ENCODE measurements around the gene CPNE7. TPM values are rescaled to one million over a fixed set of nuclear protein-coding genes. Genes with fewer than 3 reads are reported as not detected.
A peak's percentile ranks its signal among the peaks of the same experiment; 100 is the strongest.

CPNE7 gene
- polyA plus RNA-seq, 1 donor = 11.7 TPM

GRCh38 chr16:89574681-89575246, 794 bp upstream of the CPNE7 start:
- WGBS (ENCODE audit: insufficient coverage, low lambda C conversion rate) = no CpG with 5 or more reads among the region's 55 CpGs
- no peaks in the 10 kb centered on the region for H3K36me3 ChIP-seq (ENCODE audit: control insufficient read depth, insufficient read depth, low read length)
- peaks cover 26% of the 10 kb centered on the region for H3K4me1 ChIP-seq (ENCODE audit: control insufficient read depth, insufficient read depth, low read length)
- H3K4me3 ChIP-seq (ENCODE audit: low read length) = peak overlapping the region; percentile 26
- peaks cover 37% of the 10 kb centered on the region for H3K27me3 ChIP-seq (ENCODE audit: control insufficient read depth, insufficient read depth, low read length)
- peak; percentile 74 for DNase-seq
- H3K9me3 ChIP-seq (ENCODE audit: control insufficient read depth, low read depth, low read length) = peaks cover 18% of the 10 kb centered on the region
- H3K27ac ChIP-seq (ENCODE audit: low read length) = no peak overlapping the region

GRCh38 chr16:89576153-89577054, 846 bp downstream of the CPNE7 start:
- Histone ChIP-seq H3K9me3 (ENCODE audit: control insufficient read depth, low read depth, low read length) (peaks cover 21% of the 10 kb centered on the region), H3K27ac (ENCODE audit: low read length) (no peak overlapping the region), H3K36me3 (ENCODE audit: control insufficient read depth, insufficient read depth, low read length) (no peaks in the 10 kb centered on the region), H3K27me3 (ENCODE audit: control insufficient read depth, insufficient read depth, low read length) (peaks cover 35% of the 10 kb centered on the region), H3K4me1 (ENCODE audit: control insufficient read depth, insufficient read depth, low read length) (peaks cover 26% of the 10 kb centered on the region), H3K4me3 (ENCODE audit: low read length) (no peak overlapping the region)
- DNase-seq = no peak
- no CpG with 5 or more reads among the region's 89 CpGs for WGBS (ENCODE audit: insufficient coverage, low lambda C conversion rate)

GRCh38 chr16:89577055-89577759, 1.6 kb downstream of the CPNE7 start:
- no peak for DNase-seq
- Histone ChIP-seq H3K9me3 (ENCODE audit: control insufficient read depth, low read depth, low read length) (peaks cover 21% of the 10 kb centered on the region), H3K4me1 (ENCODE audit: control insufficient read depth, insufficient read depth, low read length) (peaks cover 26% of the 10 kb centered on the region), H3K4me3 (ENCODE audit: low read length) (no peak overlapping the region), H3K36me3 (ENCODE audit: control insufficient read depth, insufficient read depth, low read length) (no peaks in the 10 kb centered on the region), H3K27ac (ENCODE audit: low read length) (no peak overlapping the region), H3K27me3 (ENCODE audit: control insufficient read depth, insufficient read depth, low read length) (peaks cover 35% of the 10 kb centered on the region)
- WGBS (ENCODE audit: insufficient coverage, low lambda C conversion rate) = no CpG with 5 or more reads among the region's 25 CpGs

DNA sequence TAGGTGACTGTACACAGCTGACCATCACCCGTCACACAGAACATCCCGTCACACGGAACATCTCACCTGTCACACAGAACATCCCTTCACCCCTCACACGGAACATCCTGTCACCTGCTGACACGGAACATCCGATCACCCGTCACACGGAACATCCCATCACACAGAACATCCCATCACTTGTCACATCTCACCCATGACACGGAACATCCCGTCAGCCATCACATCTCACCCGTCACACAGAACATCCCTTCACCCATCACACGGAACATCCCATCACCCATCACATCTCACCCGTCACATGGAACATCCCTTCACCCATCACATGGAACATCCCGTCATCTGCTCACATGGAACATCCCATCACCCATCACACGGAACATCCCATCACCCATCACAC, 3.8 kb downstream of the CPNE7 start:
- Histone ChIP-seq H3K27me3 (ENCODE audit: control insufficient read depth, insufficient read depth, low read length) (peaks cover 28% of the 10 kb centered on the region), H3K4me1 (ENCODE audit: control insufficient read depth, insufficient read depth, low read length) (peaks cover 16% of the 10 kb centered on the region), H3K9me3 (ENCODE audit: control insufficient read depth, low read depth, low read length) (peaks cover 21% of the 10 kb centered on the region), H3K36me3 (ENCODE audit: control insufficient read depth, insufficient read depth, low read length) (no peaks in the 10 kb centered on the region), H3K27ac (ENCODE audit: low read length) (no peak overlapping the region), H3K4me3 (ENCODE audit: low read length) (no peak overlapping the region)
- WGBS (ENCODE audit: insufficient coverage, low lambda C conversion rate) = 75% methylated on average over 4 of the region's 15 CpGs
- DNase-seq = no peak

DNA sequence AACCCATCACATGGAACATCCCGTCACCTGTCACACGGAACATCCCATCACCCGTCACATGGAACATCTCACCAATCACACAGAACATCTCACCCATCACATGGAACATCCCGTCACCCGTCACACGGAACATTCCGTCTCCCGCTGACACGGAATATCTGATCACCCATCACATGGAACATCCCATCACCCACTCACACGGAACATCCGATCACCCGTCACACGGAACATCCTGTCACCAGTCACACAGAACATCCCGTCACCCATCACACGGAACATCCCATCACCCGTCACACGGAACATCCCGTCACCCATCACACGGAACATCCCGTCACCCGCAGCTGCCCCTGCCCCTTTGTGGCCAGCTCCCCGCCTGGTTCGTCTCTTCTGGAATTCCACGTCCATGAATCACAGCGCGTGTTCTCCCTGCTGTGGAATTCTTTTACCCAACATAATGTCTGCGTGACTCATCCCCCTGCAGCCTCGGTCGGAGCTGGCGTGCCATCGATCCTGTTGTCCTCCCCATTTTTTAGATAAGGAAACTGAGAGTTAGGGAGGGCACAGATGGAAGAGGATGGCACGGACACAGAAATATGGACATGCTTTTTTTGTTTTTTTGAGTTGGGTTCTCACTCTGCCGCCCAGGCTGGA, 5.6 kb downstream of the CPNE7 start:
- Histone ChIP-seq H3K9me3 (ENCODE audit: control insufficient read depth, low read depth, low read length) (peaks cover 19% of the 10 kb centered on the region), H3K4me3 (ENCODE audit: low read length) (no peak overlapping the region), H3K36me3 (ENCODE audit: control insufficient read depth, insufficient read depth, low read length) (no peaks in the 10 kb centered on the region), H3K27ac (ENCODE audit: low read length) (no peak overlapping the region), H3K27me3 (ENCODE audit: control insufficient read depth, insufficient read depth, low read length) (peaks cover 13% of the 10 kb centered on the region), H3K4me1 (ENCODE audit: control insufficient read depth, insufficient read depth, low read length) (peaks cover 8% of the 10 kb centered on the region)
- WGBS (ENCODE audit: insufficient coverage, low lambda C conversion rate) = no CpG with 5 or more reads among the region's 33 CpGs
- no peak for DNase-seq

GRCh38 chr16:89581861-89582563, 6.5 kb downstream of the CPNE7 start:
- H3K36me3 ChIP-seq (ENCODE audit: control insufficient read depth, insufficient read depth, low read length) = no peaks in the 10 kb centered on the region
- no CpG with 5 or more reads among the region's 15 CpGs for WGBS (ENCODE audit: insufficient coverage, low lambda C conversion rate)
- peaks cover 14% of the 10 kb centered on the region for H3K9me3 ChIP-seq (ENCODE audit: control insufficient read depth, low read depth, low read length)
- no peak overlapping the region for H3K4me3 ChIP-seq (ENCODE audit: low read length)
- H3K27me3 ChIP-seq (ENCODE audit: control insufficient read depth, insufficient read depth, low read length) = peaks cover 5% of the 10 kb centered on the region
- peak overlapping the region; percentile 6 for H3K27ac ChIP-seq (ENCODE audit: low read length)
- H3K4me1 ChIP-seq (ENCODE audit: control insufficient read depth, insufficient read depth, low read length) = peaks cover 8% of the 10 kb centered on the region
- DNase-seq = no peak

DNA sequence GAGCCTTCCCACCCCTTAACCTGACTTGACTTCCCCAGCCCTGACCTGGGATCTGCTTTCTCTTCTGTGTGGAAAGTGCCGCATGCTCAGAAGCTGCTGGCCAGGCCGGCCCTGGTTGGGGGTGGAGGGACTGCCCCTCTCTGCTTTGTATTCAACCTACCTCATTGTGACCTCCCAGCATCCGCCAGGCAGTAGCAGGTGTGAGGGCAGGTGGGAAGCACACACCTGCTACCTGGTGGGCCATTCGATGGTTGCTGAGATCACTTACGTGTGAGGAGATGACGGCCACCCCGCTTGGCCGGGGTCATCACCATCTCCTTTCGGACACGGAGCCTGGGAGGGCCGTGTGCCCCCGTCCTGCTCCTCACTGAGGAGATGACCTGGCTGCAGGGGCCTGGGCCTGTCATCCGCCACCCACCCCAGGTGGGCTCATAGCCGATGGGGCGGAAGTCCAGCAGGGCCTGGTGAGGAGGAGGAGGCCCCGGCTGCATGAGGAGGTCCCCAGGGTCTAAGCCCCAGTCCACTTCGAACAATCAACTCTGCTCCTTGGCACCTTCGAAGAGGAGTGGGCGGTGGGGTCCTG, 7.1 kb downstream of the CPNE7 start:
- peaks cover 8% of the 10 kb centered on the region for H3K4me1 ChIP-seq (ENCODE audit: control insufficient read depth, insufficient read depth, low read length)
- H3K27me3 ChIP-seq (ENCODE audit: control insufficient read depth, insufficient read depth, low read length) = peaks cover 1% of the 10 kb centered on the region
- WGBS (ENCODE audit: insufficient coverage, low lambda C conversion rate) = no CpG with 5 or more reads among the region's 19 CpGs
- H3K9me3 ChIP-seq (ENCODE audit: control insufficient read depth, low read depth, low read length) = peaks cover 15% of the 10 kb centered on the region
- DNase-seq = no peak
- H3K36me3 ChIP-seq (ENCODE audit: control insufficient read depth, insufficient read depth, low read length) = no peaks in the 10 kb centered on the region
- H3K27ac ChIP-seq (ENCODE audit: low read length) = no peak overlapping the region
- no peak overlapping the region for H3K4me3 ChIP-seq (ENCODE audit: low read length)

GRCh38 chr16:89583197-89583894, 7.8 kb downstream of the CPNE7 start:
- Histone ChIP-seq H3K9me3 (ENCODE audit: control insufficient read depth, low read depth, low read length) (peaks cover 19% of the 10 kb centered on the region), H3K4me1 (ENCODE audit: control insufficient read depth, insufficient read depth, low read length) (peaks cover 8% of the 10 kb centered on the region), H3K4me3 (ENCODE audit: low read length) (no peak overlapping the region), H3K27me3 (ENCODE audit: control insufficient read depth, insufficient read depth, low read length) (no peaks in the 10 kb centered on the region), H3K27ac (ENCODE audit: low read length) (no peak overlapping the region), H3K36me3 (ENCODE audit: control insufficient read depth, insufficient read depth, low read length) (no peaks in the 10 kb centered on the region)
- WGBS (ENCODE audit: insufficient coverage, low lambda C conversion rate) = no CpG with 5 or more reads among the region's 36 CpGs
- no peak for DNase-seq

DNA sequence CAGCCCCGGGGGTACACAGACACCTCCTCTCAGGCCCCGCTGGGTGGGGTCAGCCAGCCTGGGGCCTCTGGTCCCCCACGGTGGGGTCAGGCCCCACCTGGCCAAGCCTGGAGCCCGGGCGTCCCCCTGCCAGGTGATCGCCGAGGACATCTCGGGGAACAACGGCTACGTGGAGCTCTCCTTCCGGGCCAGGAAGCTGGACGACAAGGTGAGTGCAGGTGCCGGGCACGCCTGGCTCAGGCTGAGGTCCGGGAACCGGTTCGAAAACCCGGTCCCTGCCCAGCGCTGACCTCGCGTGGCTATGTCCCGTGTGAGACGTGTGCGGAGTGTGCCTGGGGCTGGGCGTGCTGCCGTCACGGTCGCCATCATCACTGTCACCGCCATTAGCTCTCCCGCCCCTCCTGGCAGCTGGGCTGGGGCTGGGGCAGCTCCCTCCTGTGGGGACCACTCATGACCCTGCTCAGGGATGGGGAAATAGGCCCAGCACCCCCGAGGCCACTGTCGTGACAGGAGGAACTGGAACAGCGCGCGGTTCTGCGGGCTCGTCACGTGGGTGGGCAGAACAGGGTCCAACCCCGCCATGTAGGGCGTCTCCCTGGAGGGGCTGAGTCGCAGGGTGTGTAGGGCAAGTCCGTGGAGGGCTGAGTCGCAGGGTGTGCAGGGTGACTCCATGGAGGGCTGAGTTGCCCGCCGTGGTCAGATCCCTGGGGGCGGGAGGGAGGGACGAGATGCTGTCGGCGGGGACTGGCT, 8.5 kb downstream of the CPNE7 start:
- DNase-seq = no peak
- peaks cover 8% of the 10 kb centered on the region for H3K4me1 ChIP-seq (ENCODE audit: control insufficient read depth, insufficient read depth, low read length)
- H3K27ac ChIP-seq (ENCODE audit: low read length) = no peak overlapping the region
- H3K36me3 ChIP-seq (ENCODE audit: control insufficient read depth, insufficient read depth, low read length) = no peaks in the 10 kb centered on the region
- WGBS (ENCODE audit: insufficient coverage, low lambda C conversion rate) = no CpG with 5 or more reads among the region's 49 CpGs
- H3K9me3 ChIP-seq (ENCODE audit: control insufficient read depth, low read depth, low read length) = peaks cover 21% of the 10 kb centered on the region
- no peak overlapping the region for H3K4me3 ChIP-seq (ENCODE audit: low read length)
- no peaks in the 10 kb centered on the region for H3K27me3 ChIP-seq (ENCODE audit: control insufficient read depth, insufficient read depth, low read length)

Data from large intestine (tissue), 3 donors.